ENCODE data around the gene BSCL2. TPM values are rescaled to one million over a fixed set of nuclear protein-coding genes. Genes with fewer than 3 reads are reported as not detected.

The BSCL2 gene
- total and polyA plus RNA-seq, 2 donors (not counting 3 experiments of a cell fraction or from before 2014, with no cell fraction given) = 31.1 to 94.8 TPM

GRCh38 chr11:62649486-62649885 is 57.7 kb downstream of the BSCL2 start:
- intact Hi-C loops (cut with micrococcal nuclease) = no loop called here
- H4K20me1 ChIP-seq (replicated peaks; ENCODE audit: control insufficient read depth, extremely low read depth, insufficient read depth, low read length) = no peaks in the 10 kb centered on the region
- no peak overlapping the region for H3K27ac ChIP-seq (ENCODE audit: insufficient read depth, low read depth, low read length)
- no peak for FAIRE-seq
- DNase-seq (ENCODE audit: low read depth, low spot score) = no peak
- CTCF ChIA-PET = interaction anchor here (1.7 to 1.9 kb wide), 2 partner anchors 45 to 58 kb away, joined by 4 read pairs; partner anchors contain the start of gene TUT1
- no peaks in the 10 kb centered on the region for H3K9me1 ChIP-seq (replicated peaks; ENCODE audit: control insufficient read depth, extremely low read depth, insufficient read depth, low read length)
- H3K36me3 ChIP-seq (ENCODE audit: control insufficient read depth in 2 of 2, extremely low read depth in 1 of 2, insufficient read depth in 2 of 2, low read length in 2 of 2) = peaks cover 7 to 21% of the 10 kb centered on the region in 2 experiments
- H3K9ac ChIP-seq (replicated peaks; ENCODE audit: extremely low read depth, insufficient read depth, low read length) = no peak overlapping the region
- H3K79me2 ChIP-seq (ENCODE audit: control insufficient read depth, insufficient read depth, low read length) = peaks cover 37% of the 10 kb centered on the region
- H3K4me3 ChIP-seq (replicated peaks in 1 of 3; ENCODE audit: insufficient read depth in 1 of 3, low read depth in 1 of 3, low read length in 3 of 3) = no peak overlapping the region
- TF ChIP-seq GATA2 (IDR thresholded peaks at IDR 0.05; ENCODE audit: insufficient read depth, insufficient read length, low read depth, low read length) = no peak
- TF ChIP-seq JUN (IDR thresholded peaks at IDR 0.05; ENCODE audit: borderline replicate concordance, insufficient read depth, insufficient read length, low read depth) = no peak
- no peak for TF ChIP-seq MAX (IDR thresholded peaks at IDR 0.05; ENCODE audit: insufficient read depth, insufficient read length)
- TF ChIP-seq POLR2AphosphoS5 (IDR thresholded peaks at IDR 0.05; ENCODE audit: insufficient read depth, low read depth, low read length) = no peak
- no peak for TF ChIP-seq EZH2 (IDR thresholded peaks at IDR 0.05; ENCODE audit: borderline replicate concordance, low read depth, low read length, severe bottlenecking)
- TF ChIP-seq CTCF (IDR thresholded peaks at IDR 0.05; ENCODE audit: extremely low read depth in 1 of 2, insufficient read depth in 1 of 2, low read depth in 1 of 2, low read length in 2 of 2) = no peak
- TF ChIP-seq FOS (IDR thresholded peaks at IDR 0.05; ENCODE audit: borderline replicate concordance, insufficient read depth, low read length) = no peak
- TF ChIP-seq POLR2A (IDR thresholded peaks at IDR 0.05; ENCODE audit: low read depth, low read length) = no peak
- no peak for TF ChIP-seq MYC (IDR thresholded peaks at IDR 0.05; ENCODE audit: low read depth, low read length)
- H3K27me3 ChIP-seq (ENCODE audit: control insufficient read depth in 2 of 2, insufficient read depth in 2 of 2, low read length in 2 of 2) = no peaks in the 10 kb centered on the region
- POLR2A ChIA-PET = interaction anchor here (2.5 kb wide), 1 partner anchor 16 kb away, joined by 13 read pairs; the partner anchor contains the start of genes C11orf98 and CSKMT
- no peak overlapping the region for H2AFZ ChIP-seq (ENCODE audit: low read depth, low read length)
- dilution Hi-C loops (cut with MboI; ENCODE audit: extremely low pct_ligation_motif_present, low sequenced_read_pairs) = no loop called here
- no peaks in the 10 kb centered on the region for H3K9me3 ChIP-seq (replicated peaks; ENCODE audit: control insufficient read depth, insufficient read depth, low read length)
- no TSS peak for BruUV-seq (replicated peaks)
- H3K4me2 ChIP-seq (ENCODE audit: insufficient read depth, low read length) = no peak overlapping the region
- peaks cover 13% of the 10 kb centered on the region for H3K4me1 ChIP-seq (ENCODE audit: control insufficient read depth, extremely low read depth, insufficient read depth, low read length)

All from endothelial cell of umbilical vein (primary cell).